ENCODE data around the gene ABCC1.

The ABCC1 gene

DNA sequence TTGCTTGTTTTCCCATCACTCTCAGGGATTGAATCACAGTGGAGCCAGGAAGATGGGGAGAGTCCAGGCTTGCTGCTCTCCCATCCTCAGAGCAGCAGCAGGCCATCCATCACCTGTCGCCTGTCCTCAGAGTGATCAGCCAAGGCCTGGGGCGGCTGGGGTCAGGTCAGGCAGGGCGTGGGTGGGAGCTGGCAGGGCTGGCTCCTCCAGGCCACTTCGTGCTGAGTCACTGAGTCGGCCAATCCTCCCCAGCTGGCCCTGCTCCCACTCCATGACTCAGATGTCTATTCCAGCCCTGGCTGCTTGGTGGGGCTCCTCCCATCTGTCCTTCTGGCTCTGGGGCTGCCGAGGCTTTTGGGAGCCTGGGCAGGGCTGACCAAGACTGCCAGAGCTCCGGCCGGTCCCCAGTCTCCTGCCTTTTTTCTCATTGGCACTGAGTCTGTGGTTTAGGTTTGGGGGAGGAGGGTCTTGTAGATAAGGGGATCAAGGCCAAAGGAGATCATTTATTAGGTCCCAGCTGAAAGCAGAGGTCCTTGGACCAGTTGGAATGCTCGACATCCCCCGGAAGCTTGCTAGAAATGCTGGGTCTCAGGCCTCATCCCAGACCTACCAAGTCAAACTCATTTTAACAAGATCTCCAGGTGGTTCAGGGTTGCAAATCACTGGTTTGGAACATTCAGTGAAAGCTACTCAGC is 72.7 kb downstream of the ABCC1 start:
- FAIRE-seq: no peak

DNA sequence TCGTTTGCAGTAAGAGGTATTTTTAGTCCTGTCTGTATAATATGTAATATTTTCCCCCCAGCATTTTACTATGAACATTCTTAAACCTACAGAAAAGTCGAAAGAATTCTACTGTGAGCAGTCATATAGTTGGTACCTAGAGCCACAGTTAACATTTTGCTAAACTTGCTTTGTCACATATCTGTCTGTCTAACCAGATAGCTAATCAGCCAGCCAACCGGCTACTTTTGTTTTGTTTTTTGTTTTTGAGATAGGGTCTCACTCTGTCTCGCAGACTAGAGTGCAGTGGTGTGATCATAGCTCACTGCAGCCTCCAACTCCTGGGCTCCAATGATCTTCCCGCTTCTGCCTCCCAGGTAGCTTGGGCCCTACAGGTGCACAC is 73.3 kb downstream of the ABCC1 start:
- FAIRE-seq: no peak

DNA sequence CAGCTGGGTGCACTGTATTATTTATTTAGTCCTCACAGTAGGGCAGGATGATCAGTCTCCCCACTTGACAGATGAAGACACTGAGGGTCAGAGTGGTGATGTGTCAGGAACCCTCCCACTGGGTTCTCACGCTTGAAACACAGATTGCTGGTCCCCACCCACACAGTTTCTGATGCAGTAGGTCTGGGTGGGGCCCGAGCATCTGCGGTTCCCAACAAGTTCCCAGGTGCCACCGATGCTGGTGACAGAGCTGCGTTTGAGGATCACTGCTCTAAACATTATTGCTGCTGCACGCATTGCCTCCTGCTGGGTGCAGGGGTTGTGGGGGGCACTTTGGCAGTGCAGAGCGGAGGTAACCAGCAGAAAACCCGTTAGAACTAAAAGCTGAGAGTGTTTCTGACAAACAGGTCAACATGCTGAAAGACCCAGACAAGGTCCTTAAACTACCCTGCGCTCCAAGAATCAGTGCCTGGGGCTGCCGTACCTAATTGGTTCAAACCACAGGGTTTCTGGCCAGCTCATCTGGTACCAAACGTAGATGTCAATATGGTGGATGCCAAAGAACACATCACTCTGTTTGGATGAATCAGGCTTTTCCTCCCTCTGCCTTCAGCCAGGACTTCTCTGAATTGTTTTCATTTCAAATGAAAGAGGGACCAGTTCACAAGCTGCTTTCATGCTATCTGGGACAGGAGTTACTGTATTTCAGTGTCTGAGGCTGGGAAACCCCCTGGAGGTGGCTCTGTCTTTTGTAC is 76.0 kb downstream of the ABCC1 start:
- no peak for FAIRE-seq

DNA sequence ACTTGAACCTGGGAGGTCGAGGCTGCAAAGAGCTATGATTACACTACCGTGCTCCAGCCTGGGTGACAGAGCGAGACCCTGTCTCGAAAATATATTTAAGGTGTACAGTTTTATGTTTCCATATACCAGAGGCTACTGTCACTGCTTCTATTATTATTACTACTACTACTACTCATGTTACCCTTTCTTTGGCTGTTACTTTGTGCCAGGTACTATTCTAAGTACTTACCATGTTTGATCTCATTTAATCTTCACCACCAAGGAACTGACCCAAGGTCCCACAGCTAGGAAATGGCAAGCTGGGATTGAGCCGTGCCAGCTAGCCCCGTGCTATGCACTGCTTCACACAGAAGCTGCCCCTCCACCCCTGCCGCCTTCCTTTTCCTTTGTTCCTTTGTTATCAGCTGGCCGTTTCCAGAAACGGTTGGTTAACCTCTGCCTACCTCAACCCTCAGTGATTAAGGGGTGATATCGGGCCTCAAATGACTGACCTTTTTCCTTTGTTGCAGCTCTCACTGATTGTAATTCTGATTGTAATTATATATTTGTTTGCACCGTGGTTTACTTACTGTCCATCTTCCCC is 78.4 kb downstream of the ABCC1 start:
- FAIRE-seq: no peak

DNA sequence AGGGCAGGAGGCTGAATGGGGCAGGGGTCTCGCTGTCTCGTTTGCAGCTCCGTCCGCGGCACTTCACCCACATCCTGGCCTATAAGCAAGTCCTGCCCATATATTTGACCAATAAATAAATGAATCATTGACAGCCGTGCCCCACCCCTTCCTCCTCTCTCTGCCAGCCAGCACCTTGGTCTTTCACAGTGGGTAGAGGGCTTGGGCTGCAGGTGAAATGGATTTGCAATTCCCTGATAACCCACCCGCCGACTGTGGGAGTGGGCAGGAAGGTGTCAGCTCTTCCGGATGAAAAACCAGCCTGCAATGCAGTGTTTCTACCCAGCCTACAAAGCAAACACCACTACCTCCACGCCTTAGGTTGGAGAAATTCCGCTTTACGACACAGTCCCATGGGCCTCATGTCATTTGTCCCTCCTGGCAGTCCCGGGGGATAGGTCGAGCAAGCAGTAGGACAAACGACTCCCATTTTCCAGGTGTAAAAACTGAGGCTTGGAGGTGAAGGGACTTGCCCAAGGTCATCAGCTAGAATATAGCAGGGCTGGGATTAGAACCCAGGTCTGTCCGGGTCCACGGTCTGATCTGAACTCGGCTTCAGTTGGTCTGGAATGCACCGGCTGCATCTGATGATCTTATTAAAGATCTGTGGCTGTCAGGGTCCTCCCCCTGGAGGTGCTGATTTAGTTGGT is 79.0 kb downstream of the ABCC1 start:
- no peak for FAIRE-seq

DNA sequence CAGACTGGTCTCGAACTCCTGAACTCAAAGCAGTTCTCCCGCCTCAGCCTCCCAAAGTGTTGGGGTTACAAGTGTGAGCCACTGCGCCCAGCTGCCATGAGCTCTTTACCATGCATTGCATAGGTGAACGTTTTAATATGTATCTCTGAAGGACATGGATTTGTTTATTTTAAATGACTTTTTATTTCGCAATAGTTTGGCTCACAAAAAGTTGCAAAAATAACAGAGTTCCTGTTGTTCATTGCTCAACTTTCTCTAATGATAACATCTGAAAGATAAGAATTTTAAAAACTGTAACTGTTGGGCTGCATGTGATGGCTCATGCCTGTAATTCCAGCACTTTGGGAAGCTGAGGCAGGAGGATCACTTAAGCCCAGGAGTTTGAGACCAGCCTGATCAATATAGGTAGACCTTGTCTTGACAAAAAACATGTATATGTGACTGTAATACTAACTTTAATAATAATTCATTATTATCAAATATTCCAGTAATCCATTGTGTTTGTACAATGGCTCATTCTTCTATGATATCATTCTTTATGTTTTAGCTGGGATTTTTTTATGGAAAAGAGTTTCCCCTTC is 80.1 kb downstream of the ABCC1 start:
- FAIRE-seq: no peak

DNA sequence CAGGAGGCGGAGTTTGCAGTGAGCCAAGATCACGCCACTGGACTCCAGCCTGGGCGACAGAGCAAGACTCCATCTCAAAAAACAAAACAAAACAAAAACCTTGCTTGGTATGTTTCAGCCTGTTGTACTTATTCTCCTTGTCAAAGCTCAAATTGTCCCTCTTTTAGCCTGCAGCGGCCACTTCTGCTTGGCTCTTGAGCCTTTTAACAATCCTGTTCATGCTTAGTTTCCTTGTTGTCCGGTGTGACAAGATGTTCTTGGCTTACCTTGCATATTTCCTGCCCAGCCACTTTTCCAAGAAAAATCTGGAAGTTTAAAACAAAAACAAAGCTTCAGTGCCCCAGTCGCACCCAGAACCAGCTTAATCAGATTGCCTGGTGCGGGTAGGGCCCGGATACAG is 81.0 kb downstream of the ABCC1 start:
- FAIRE-seq: no peak

DNA sequence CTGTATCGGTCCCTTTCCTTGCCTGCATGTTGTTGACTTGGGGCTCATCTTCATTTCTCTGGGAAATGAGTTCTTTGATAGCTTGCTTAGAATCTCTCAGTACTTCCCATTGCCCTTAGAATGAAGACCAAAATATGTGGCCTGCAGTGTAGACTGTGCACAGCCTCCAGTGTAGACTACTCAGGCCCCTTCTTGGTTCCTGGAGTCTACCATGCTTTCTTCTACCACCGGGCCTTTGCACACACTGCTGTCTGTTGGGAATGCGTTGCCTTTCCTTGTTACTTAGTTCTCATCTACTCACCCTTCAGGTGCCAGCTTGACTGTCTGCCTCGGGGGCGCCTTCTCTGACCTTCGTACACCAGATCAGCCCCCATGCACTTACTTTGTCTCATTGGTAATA is 82.0 kb downstream of the ABCC1 start:
- FAIRE-seq: no peak

DNA sequence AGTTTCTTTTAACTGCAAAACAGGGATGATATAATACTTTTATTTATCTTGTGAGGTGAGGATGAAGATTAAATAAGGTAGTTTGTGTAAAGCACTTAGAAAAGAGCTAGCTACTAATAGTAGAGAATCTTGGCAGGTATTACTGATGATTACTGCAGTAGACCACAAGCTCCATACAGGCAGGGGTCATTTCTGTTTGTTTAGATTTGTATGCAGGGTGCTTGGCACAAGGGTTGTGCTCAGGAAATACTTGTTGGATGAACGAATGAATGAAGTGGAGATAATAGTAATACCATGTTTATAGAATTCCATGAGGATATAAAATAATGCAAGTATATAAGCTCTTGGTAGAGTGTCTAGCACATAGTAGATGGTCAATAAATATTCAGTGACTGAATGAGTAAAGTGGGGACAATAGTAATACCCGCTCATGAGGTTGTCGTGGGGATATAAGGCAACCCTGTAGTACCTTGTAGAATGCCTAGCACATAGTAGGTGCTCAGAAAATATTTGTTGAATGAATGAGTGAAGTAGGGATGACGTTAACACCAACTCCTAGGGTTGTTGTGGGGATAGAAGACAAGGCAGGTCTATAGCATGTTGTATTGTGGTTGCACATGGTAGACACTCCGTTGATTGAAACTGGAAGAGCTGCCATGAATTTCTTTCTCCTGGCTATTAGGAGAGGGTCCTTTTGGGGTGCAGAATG is 83.0 kb downstream of the ABCC1 start:
- no peak for FAIRE-seq

DNA sequence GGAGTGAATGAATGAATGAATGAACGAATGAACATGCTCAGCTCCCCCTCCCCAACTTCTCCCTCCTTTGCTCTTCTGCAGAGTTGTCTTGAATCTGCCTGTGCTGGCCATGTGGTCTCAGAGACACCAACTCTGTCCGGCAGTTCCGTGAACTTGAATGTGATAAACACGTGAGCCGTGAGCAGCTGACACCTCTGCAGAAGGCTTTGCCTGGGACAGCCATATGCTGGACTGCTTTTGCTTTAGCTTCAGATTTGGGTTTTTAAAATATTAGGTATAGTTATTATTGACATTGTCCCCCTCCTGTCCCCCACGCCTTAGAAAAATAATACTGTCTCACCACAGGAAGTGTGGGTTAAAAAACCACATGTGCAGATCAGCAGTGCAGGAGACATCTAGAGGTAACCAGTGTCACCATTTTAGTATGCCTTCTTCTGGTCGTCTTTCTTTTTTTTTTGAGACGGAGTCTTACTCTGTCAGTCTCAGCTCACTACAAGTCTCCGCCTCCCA is 83.8 kb downstream of the ABCC1 start:
- FAIRE-seq: no peak

DNA sequence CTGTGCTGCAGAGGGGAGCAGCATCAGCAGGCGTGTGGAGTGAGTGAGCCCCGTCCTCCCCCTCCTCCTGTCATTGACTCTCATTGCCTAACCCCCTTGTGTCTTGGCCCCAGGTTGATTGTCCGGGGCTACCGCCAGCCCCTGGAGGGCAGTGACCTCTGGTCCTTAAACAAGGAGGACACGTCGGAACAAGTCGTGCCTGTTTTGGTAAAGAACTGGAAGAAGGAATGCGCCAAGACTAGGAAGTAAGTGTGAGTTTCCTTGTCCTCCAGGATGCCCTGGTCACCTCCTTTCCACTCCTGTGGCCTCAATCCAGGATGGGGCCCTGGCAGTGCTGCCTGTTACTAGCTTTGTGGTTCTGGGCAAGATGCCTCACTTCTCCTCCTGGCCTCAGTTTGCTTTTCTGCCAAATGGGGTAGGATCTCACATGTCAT is 87.0 kb downstream of the ABCC1 start:
- no peak for FAIRE-seq

DNA sequence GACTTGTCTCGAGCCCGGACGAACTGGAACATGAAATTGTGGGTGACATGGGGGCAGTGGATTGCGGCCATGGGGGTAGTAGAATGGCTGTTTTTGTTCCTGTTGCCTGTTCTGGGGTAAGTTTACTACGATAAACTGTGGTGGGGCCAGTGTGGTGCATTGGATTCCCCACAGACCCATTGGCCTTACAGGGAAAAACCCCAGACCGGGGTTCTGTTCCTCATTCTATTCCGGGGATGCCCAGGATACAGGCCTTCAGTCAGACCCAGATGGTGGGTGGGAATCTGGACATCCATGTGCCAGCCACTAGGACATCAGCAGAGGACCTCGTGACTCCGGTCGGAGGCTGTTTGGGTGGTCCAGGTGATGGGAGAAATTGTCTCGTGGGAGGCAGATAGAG is 88.1 kb downstream of the ABCC1 start:
- FAIRE-seq: no peak

DNA sequence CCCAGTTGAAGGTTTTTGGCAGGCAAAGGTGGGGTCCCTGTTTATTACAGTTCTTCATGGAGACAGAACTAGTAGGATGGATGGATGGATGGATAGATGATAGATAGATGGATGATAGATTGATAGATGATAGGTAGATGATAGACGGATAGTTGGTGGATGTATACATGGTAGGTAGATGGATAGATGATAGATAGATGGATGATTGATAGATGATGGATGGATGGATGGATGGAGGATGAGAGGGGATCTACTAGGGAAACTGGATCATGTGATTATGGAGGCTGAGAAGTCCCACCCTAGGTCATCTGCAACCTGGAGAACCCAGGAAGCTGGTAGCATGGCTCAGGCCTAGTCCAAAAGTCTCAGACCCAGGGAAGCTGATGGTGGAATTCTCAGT is 88.6 kb downstream of the ABCC1 start:
- FAIRE-seq: no peak

DNA sequence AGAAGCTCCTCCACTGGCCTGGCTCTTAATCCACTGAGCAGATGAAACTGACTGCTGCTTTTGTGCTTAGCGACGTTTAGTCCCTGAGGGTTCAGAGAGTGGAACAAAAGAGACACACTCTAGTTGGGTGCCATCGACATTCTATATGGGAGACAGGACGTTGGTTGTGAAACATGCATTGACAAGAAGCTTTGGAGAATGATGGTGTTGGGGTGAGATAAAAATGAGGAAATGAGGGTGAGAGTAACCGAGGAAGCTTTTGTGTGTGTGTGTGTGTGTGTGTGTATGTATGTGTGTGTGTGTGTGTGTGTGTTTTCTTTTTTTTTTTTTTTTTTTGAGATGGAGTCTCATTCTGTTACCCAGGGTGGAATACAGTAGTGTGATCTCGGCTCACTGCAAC is 89.5 kb downstream of the ABCC1 start:
- FAIRE-seq: no peak

DNA sequence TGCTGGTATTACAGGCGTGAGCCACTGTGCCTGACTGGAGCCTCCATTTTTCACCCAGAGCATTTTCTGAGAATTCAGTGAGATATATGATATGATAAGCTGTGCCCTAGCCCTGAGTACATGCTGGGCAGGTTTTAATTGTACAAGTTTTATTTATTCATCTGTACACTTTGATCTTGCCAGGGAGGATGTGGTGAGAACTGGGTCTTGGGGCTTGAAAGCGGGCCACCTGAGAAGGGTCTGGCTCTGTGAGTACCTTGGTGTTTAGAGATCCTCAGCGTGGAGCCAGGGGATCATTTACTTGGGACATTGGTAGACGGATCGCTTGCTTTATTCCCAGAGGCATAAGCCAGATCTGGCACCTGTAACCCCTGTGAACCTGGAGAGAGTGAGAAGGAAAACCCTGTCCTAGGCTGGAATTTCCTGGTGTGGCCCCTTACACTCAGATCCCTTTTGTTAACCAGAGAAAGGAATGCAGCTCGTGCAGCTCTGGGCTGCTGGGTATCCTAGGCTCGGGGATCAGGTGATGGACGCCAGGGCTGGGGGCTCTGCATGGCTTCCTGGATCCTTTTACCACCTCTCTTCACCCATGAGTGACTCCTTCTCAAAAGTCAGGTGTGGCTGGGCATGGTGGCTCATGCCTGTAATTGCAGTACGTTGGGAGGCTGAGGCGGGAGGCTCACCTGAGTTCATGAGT is 91.9 kb downstream of the ABCC1 start:
- no peak for FAIRE-seq

DNA sequence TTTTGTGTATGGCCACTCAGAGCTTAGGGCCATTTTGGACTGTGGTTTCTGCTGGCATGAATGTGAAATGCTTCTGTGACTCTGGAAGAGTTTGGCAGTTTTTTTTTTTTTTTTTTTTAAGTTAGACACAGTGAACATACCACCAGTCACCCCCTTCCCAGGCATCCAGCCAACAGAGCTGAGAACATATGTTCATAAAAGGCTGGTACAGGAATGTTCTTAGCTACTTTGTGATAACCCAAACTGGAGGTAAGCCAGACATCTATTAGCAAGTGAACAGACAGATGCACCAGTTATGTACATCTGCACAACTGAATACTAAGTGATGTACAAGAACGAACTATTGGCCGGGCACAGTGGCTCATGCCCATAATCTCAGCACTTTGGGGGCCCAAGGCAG is 92.7 kb downstream of the ABCC1 start:
- no peak for FAIRE-seq

DNA sequence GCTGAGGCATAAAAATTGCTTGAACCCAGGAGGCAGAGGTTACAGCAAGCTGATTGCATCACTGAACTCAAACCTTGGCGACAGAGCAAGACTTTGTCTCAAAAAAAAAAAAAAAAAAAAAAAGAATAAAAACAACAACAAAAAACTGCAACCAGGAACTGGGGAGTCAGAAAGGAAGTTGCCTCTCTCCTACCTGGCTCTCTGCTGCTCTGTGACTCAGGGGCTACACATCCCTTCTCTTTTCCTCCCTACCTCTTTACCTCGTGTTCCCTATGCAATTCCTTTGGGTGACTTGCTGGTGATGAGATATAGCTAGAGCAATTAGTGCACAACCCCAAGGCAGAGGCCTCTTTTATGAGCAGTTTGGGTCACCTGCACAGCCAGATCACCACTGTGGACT is 95.9 kb downstream of the ABCC1 start:
- FAIRE-seq: no peak

DNA sequence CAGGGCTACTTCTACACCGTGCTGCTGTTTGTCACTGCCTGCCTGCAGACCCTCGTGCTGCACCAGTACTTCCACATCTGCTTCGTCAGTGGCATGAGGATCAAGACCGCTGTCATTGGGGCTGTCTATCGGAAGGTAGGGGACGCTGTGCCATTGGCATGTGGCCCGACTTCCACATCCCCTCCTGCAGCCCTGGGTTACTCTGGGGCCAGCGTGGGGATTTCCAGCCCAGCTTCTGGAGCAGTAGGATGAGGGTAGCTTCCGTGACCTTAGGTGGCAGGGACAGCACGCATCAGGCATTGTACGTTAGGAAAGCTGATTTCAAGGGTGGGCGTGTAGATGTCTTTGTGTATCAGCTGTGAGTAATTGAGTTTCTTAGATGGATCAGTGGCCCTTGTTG is 96.5 kb downstream of the ABCC1 start:
- no peak for FAIRE-seq

DNA sequence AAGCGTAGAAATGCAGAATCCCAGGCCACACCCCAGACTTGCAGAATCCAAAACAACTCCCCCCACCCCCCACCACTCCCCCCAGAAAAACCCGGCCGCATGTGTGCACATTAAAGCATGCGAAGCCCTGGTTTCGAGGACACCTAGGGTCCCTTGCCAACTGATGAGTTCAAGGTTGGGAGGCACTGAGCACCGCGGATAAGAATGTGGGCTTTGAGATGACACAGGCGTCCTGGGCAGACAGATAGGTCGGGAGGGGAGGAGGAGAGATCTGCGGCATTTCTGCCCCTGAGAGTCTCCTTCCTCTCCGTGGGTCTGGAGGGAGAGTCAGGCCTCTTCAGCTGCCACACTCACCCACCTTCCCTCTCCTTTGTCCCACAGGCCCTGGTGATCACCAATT is 98.3 kb downstream of the ABCC1 start:
- no peak for FAIRE-seq

DNA sequence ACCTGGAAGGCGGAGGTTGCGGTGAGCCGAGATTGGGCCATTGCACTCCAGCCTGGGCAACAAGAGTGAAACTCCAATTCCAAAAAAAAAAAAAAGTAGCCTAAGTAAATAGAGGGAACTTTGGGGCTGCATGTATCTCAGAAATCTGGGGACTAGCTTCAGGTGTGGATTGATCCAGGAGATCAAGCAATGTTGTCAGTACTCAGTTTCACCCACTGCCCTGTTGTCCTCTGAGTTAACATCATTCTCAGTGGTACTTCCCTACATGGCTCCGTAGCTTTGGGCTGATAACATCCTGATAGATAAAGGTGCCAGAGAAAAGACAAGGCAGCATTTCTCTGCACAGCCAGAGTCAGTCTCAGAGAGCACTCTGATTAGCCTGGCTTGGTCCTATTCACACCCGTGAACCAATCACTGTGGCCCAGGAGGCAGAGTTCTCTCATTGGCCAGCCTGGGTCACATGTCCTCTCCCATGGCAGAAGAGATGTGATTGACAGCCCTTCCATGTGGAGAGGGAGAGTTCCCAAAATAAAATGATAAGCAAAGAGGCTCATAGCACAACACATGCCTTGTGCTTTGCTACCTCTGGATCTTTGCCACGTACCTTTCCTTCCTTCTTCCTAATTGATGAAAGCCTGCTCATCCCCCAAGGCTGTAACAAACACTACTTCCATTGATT is 99.6 kb downstream of the ABCC1 start:
- no peak for FAIRE-seq

DNA sequence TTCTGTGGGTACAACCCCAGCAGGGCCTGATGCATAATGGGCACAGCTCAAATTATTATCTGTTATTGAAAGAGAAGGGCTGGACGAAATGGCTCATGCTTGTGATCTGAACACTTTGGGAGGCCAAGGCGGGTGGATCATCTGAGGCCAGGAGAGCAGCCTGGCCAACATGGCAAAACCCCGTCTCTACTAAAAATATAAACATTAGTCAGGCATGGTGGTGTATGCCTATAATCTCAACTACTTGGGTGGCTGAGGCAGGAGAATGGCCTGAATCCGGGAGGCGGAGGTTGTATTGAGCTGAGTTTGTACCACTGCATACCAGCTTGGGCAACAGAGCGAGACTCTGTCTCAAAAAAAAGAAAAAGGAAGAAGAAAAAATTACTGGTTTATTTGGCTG is 100.7 kb downstream of the ABCC1 start:
- no peak for FAIRE-seq

Measured in endometrium (tissue), 2 donors.